ENCODE measurements around the gene LRP4. TPM values are rescaled to one million over a fixed set of nuclear protein-coding genes. Genes with fewer than 3 reads are reported as not detected.
"Not testable (repeated sequence)": the region's sequence is repeated elsewhere in the genome, so short reads cannot be mapped to it uniquely, and the experiment has no call there.

The LRP4 gene
- total RNA-seq, 3 donors from 2014 or later, result 5.2 to 7.5 (median 6.4) TPM

- DNase-seq (ENCODE audit: low spot score in 2 of 2), result peak; percentile 88 to 94
- intact Hi-C loops (cut with DNase I; ENCODE audit: low total_unique reads), result no loop called here
Measured at GRCh38 chr11:46936138-46937110, 18.1 kb upstream of the LRP4 start, which contains the start of gene CSTPP1. Gene CSTPP1 (plus strand): TSS chr11:46936761. CDS start chr11:46936806, 45 bp downstream.

DNA sequence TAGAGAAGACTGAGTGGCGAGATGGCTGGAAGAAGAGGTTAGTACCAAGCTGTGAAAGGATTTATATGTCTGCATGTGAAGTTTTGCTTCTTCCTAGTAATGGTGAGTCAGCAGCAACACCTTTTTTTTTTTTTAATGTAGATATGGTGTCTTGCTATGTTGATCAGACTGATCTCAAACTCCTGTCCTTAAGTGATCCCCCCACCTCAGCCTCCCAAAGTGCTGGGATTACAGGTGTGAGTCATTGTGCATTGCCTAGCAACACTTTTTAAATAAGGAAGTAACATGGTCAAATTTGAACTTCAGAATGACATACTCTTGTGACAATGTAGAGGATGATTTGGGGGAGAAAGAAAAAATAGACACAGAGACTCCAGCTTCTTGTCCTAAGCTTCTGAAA lies 11.7 kb upstream of the LRP4 start:
- Histone ChIP-seq H3K4me3 (no peak overlapping the region), H3K4me1 (no peaks in the 10 kb centered on the region), H3K27ac (no peak overlapping the region), H3K36me3 (no peaks in the 10 kb centered on the region), H3K9me3 (no peaks in the 10 kb centered on the region), H3K27me3 (no peaks in the 10 kb centered on the region)
- intact Hi-C loops (cut with DNase I; ENCODE audit: low total_unique reads), result no loop called here
- no peak for DNase-seq (ENCODE audit: low spot score in 2 of 2)
- TF ChIP-seq POLR2AphosphoS5 (IDR thresholded peaks at IDR 0.05), result no peak

More at GRCh38 chr11:46936138-46937110, 18.1 kb upstream of the LRP4 start, which contains the start of gene CSTPP1:
- peak within 1 kb of the TSS; percentile 72 to 77 for H3K27ac ChIP-seq
- no peaks in the 10 kb centered on the region for H3K4me1 ChIP-seq
- H3K27me3 ChIP-seq, result no peaks in the 10 kb centered on the region
- peak within 1 kb of the TSS; percentile 66 to 82 (median 72) for H3K4me3 ChIP-seq
- H3K36me3 ChIP-seq, result no peaks in the 10 kb centered on the region
- TF ChIP-seq POLR2AphosphoS5 (IDR thresholded peaks at IDR 0.05), result peak; percentile 26 to 82 (median 52)
- TF ChIP-seq, protein P1, sequence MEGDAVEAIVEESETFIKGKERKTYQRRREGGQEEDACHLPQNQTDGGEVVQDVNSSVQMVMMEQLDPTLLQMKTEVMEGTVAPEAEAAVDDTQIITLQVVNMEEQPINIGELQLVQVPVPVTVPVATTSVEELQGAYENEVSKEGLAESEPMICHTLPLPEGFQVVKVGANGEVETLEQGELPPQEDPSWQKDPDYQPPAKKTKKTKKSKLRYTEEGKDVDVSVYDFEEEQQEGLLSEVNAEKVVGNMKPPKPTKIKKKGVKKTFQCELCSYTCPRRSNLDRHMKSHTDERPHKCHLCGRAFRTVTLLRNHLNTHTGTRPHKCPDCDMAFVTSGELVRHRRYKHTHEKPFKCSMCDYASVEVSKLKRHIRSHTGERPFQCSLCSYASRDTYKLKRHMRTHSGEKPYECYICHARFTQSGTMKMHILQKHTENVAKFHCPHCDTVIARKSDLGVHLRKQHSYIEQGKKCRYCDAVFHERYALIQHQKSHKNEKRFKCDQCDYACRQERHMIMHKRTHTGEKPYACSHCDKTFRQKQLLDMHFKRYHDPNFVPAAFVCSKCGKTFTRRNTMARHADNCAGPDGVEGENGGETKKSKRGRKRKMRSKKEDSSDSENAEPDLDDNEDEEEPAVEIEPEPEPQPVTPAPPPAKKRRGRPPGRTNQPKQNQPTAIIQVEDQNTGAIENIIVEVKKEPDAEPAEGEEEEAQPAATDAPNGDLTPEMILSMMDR (IDR thresholded peaks at IDR 0.05), result no peak
- no peak for TF ChIP-seq POLR2A (IDR thresholded peaks at IDR 0.05)
- H3K9me3 ChIP-seq, result no peaks in the 10 kb centered on the region

GRCh38 chr11:46928701-46929100 lies 10.4 kb upstream of the LRP4 start:
- intact Hi-C loops (cut with DNase I; ENCODE audit: low total_unique reads); H3K27me3 ChIP-seq: not testable (repeated sequence)

GRCh38 chr11:46927928-46928327 lies 9.6 kb upstream of the LRP4 start:
- H3K27ac ChIP-seq; H3K27me3 ChIP-seq; H3K4me1 ChIP-seq; H3K9me3 ChIP-seq; H3K36me3 ChIP-seq; DNase-seq (ENCODE audit: low spot score in 2 of 2); H3K4me3 ChIP-seq; intact Hi-C loops (cut with DNase I; ENCODE audit: low total_unique reads): not testable (repeated sequence)

More at GRCh38 chr11:46928701-46929100, 10.4 kb upstream of the LRP4 start:
- H3K9me3 ChIP-seq; H3K36me3 ChIP-seq; DNase-seq (ENCODE audit: low spot score in 2 of 2); H3K4me1 ChIP-seq; H3K27ac ChIP-seq; H3K4me3 ChIP-seq: not testable (repeated sequence)

DNA sequence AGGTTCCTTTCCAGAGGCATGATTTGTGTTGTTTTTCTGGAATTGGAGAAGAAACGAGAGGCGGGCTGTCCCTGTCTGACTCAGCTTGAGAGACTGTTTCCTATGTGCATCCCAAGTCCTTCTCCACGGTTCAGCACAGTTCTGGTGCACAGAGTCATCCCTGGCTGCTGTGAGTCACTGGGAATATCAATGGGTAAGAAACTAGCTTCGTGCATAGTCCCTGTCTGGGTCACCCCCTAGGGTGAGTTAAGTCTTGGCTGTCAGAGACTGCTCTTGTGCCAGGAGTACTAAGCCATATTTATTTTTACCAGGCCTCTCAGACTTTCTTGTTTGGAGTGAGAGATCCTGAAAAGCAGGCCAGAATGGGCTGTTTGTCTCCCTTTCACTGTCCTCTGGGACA lies 2.4 kb upstream of the LRP4 start:
- intact Hi-C loops (cut with DNase I; ENCODE audit: low total_unique reads), result no loop called here
- H3K4me1 ChIP-seq, result no peaks in the 10 kb centered on the region

GRCh38 chr11:46918788-46919513 lies 601 bp upstream of the LRP4 start:
- DNase-seq (ENCODE audit: low spot score in 2 of 2), result no peak
- Histone ChIP-seq H3K9me3 (no peaks in the 10 kb centered on the region), H3K4me3 (peak overlapping the region; percentile 61 to 83 (median 70)), H3K36me3 (no peaks in the 10 kb centered on the region), H3K27me3 (no peaks in the 10 kb centered on the region), H3K4me1 (no peaks in the 10 kb centered on the region), H3K27ac (peak overlapping the region; percentile 48 to 53)
- intact Hi-C loops (cut with DNase I; ENCODE audit: low total_unique reads), result no loop called here
- TF ChIP-seq, protein P1 (IDR thresholded peaks at IDR 0.05), result no peak
- TF ChIP-seq POLR2AphosphoS5 (IDR thresholded peaks at IDR 0.05) (no peak), POLR2A (IDR thresholded peaks at IDR 0.05) (no peak)

More for the DNA sequence above, 2.4 kb upstream of the LRP4 start:
- Histone ChIP-seq H3K27ac (peak overlapping the region; percentile 46 to 48), H3K4me3 (no peak overlapping the region), H3K36me3 (no peaks in the 10 kb centered on the region), H3K27me3 (no peaks in the 10 kb centered on the region), H3K9me3 (no peaks in the 10 kb centered on the region)
- TF ChIP-seq POLR2A (IDR thresholded peaks at IDR 0.05), result no peak
- TF ChIP-seq POLR2AphosphoS5 (IDR thresholded peaks at IDR 0.05), result no peak
- TF ChIP-seq, protein P1 (IDR thresholded peaks at IDR 0.05), result no peak
- no peak for DNase-seq (ENCODE audit: low spot score in 2 of 2)
